ENCODE results near the gene RABGAP1L.

DNA sequence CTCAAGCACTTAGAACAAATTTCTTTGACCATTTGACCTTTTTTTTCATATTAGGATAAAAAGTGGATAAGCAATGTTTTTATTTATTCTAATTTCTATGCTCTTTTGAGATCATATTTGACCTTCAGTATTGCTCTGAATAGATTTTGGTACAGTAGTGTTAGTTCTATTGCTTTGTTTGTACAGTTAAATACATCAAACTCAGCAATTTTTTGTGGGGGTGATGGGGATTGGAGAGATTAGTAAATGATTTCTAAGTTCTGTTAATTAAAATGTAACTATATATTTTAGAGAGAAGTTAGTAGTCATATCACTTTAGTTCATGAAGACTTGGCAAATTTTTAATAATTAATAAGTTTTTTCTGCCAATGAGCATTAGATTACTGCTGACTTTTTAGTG, 286.0 kb downstream of the RABGAP1L start:
- TF ChIP-seq, protein P1, sequence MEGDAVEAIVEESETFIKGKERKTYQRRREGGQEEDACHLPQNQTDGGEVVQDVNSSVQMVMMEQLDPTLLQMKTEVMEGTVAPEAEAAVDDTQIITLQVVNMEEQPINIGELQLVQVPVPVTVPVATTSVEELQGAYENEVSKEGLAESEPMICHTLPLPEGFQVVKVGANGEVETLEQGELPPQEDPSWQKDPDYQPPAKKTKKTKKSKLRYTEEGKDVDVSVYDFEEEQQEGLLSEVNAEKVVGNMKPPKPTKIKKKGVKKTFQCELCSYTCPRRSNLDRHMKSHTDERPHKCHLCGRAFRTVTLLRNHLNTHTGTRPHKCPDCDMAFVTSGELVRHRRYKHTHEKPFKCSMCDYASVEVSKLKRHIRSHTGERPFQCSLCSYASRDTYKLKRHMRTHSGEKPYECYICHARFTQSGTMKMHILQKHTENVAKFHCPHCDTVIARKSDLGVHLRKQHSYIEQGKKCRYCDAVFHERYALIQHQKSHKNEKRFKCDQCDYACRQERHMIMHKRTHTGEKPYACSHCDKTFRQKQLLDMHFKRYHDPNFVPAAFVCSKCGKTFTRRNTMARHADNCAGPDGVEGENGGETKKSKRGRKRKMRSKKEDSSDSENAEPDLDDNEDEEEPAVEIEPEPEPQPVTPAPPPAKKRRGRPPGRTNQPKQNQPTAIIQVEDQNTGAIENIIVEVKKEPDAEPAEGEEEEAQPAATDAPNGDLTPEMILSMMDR (IDR thresholded peaks at IDR 0.05), result no peak
- no peak for TF ChIP-seq POLR2A (IDR thresholded peaks at IDR 0.05; ENCODE audit: low read depth)
- TF ChIP-seq EP300 (IDR thresholded peaks at IDR 0.05), result no peak
- no peak for TF ChIP-seq POLR2AphosphoS5 (IDR thresholded peaks at IDR 0.05)
